ENCODE measurements around the gene CNTFR.

CNTFR gene

GRCh38 chr9:34590381-34591247 lies 1.1 kb upstream of the CNTFR start:
- no peak for DNase-seq (ENCODE audit: low read depth, low spot score)

GRCh38 chr9:34588671-34589635 lies 571 bp downstream of the CNTFR start:
- DNase-seq (ENCODE audit: low read depth, low spot score), result no peak

DNA sequence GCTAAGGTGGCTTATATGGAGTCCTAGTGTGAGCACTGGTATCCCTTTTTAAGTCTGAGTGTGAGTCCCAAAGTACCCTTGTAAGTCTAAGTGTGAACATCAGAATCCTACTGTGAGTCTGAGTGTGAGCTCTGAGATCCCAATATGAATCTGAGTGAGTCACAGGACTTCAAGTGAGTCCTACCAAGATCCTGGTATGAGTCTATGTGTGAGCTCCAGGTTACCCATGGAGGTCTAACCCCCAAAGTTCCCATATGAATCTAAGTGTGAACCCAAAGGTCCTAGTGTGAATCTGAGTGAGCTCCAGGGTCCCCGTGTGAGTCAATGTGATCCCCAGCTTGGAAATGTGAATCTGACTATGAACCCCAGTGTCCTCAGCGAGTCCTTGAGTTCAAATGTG lies 2.3 kb downstream of the CNTFR start:
- no peak for DNase-seq (ENCODE audit: low read depth, low spot score)

GRCh38 chr9:34585946-34586669 lies 3.4 kb downstream of the CNTFR start:
- no peak for DNase-seq (ENCODE audit: low read depth, low spot score)

DNA sequence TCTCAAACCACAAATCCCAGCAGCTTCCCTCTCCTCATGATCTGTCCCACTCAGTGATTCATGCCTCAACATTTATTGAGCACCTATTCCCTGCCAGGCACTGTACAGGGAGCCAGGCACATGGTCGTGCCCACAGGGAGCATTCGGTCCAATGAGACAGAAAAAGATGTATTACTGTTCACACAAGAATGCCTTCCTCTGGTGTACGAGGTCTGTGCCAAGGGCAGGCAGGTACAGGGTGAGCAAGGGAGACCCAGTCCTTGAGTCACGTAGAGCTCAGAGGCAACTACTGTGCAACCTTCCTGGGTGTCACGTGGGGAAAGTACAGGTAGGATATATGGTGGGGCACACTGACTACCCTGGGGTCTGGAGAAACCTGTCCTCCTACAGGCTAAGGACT lies 4.6 kb downstream of the CNTFR start:
- no peak for DNase-seq (ENCODE audit: low read depth, low spot score)

DNA sequence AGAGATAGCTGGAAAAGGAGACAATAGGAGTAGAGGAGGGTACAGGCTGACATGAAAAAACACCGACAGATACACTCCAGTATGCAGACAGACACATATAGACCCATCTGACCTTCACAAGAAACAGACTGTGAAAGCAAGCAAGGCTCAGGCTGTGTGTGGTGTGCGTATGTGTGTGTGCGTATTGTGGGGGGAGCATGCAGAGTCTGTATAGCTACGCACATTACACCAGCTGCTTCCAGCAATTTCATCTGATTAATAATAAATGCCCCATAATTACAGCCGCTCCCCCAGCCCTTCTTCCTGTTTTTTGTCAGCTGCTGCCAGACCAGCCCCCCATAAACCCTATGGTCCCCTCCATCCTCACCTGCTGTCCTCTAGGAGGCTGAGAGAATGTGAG lies 6.7 kb downstream of the CNTFR start:
- no peak for DNase-seq (ENCODE audit: low read depth, low spot score)

GRCh38 chr9:34581318-34581717 lies 8.2 kb downstream of the CNTFR start:
- no peak for DNase-seq (ENCODE audit: low read depth, low spot score)

DNA sequence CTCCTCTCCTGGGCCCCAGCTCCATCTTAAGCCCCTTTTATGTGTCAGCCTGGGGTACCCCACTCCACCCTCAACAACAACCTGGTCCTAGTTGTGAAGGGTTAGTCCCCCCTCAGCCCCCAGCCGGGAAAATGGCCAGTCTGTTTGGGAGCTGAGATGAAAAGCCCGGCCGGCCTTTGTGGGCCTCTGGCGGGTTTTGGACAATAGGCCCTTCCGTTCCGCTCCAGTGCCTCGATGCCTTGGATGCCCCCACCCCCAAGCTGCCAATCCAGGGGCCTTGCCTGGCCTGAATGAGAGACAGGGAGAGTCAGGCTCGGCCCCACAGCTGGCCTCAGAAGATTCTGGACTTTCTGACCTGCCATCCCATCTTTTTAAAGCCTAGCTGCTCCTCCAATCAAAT lies 9.2 kb downstream of the CNTFR start:
- no peak for DNase-seq (ENCODE audit: low read depth, low spot score)

GRCh38 chr9:34579808-34580163 lies 9.7 kb downstream of the CNTFR start:
- DNase-seq (ENCODE audit: low read depth, low spot score), result no peak

DNA sequence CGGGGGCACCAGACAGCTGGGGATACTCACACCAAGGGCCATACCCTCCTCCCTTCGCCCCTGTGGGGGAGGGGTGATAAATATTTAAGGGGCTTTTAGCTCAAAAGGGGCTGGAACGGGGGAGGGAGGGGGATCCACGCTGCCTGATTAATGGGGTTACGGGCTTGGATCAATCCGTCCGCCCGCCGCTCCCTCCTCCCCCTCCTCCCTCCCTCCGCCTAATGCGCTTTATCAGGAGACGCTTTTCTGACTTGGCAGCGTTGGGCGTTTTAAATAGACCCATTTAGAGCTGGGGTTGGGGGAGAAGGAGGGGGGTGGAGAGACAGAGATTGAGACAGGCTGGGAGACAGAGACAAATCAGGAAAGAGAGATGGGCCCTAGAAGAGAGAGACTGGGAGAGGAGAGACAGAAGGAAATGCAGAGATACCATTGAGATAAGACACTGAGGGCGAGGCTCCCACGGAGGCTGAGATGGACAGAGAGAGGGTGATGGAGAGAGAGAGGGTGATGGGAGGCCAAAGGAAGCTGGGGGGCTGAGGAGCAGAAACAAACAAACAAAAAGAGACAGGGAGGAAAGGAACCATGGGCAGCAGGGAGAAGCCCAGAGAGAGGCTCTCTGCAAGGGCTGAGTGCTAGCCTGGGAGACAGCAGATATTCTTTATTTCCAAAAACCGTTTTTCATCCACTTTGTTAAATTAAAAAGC lies 10.3 kb downstream of the CNTFR start:
- no peak for DNase-seq (ENCODE audit: low read depth, low spot score)

DNA sequence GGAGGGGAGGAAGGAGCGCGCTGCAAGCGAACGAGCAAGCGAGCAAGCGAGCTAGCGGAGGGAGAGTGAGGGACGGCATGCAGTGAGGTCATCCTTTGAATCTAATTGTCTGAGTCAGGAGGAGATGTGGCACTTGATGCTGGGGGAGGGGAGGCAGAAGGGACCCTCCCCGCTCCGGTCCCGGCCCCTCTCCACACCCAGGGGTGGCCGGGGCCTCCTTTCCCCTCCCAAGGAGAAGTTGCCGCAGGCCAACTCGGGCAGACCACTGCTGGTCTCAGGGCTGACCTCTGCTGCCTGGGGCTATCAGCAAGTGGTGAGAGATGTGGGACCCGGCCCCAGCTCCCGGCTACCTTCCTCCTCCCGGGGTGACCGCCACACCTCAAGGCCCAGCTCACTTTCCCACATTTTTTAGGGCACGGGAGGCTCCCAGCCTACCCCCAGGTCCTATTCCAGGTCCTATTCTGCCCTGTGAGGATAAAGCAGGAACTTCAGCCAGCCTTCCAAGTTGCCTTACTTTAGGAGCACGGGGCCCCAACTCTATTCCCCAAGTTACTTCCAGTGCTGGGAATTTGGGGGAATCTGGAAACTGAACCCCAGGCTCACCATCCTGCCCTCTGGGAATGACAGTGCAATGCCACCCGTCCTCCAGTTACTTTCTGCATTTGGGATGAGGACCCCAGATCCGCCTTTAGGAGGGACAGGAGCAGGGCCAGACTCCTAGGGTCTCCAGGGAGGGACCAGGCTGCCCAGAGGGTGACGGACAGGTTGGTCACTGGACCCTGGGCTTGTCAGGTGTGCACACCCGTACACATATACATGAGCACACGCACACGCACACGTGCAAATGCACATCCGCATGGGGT lies 11.1 kb downstream of the CNTFR start:
- DNase-seq (ENCODE audit: low read depth, low spot score), result no peak

DNA sequence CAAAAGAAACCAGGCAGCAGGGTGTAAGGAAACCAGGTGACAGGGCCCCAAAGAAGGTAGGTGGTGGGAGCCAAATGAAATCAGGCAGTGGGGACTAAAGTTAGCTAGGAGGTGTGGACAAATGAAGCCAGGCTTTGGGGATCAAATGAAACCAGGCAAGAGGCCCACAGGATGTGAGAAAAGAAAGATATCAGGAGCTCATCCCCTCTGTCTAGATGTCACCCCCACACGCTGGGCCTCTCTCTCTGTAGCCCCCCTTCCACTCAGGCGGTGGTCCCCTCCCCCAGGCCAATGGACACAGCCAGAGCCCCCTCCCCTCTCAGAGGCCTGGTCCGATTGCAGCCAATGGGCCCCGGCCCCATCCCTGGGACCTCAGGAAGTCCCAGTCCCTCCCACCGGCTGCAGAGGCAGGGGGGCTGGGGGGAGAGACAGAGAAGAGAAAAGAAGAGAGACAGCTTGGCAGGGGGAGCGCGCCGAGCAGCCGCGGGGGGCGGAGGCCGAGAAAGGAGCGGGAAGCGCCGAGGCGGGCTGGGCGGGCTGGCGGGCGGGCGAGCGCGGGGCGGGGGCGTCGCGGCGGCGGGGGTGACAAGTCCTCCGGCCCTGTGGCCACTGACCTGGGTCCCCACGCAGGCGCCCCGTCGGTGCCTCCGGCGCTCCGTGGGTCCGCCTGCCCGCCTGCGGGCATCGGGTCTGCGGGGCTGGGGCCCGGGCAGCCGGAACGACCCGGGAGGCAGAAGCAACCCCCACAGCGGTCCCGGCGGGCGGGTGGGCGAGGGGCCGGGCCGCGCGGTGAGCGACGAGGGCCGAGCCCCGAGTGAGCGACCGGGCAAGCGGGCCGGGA lies 11.9 kb downstream of the CNTFR start:
- DNase-seq (ENCODE audit: low read depth, low spot score), result no peak

- DNase-seq (ENCODE audit: low read depth, low spot score), result no peak
These were observed 12.7 kb downstream of the CNTFR start for GRCh38 chr9:34576597-34577399.

DNA sequence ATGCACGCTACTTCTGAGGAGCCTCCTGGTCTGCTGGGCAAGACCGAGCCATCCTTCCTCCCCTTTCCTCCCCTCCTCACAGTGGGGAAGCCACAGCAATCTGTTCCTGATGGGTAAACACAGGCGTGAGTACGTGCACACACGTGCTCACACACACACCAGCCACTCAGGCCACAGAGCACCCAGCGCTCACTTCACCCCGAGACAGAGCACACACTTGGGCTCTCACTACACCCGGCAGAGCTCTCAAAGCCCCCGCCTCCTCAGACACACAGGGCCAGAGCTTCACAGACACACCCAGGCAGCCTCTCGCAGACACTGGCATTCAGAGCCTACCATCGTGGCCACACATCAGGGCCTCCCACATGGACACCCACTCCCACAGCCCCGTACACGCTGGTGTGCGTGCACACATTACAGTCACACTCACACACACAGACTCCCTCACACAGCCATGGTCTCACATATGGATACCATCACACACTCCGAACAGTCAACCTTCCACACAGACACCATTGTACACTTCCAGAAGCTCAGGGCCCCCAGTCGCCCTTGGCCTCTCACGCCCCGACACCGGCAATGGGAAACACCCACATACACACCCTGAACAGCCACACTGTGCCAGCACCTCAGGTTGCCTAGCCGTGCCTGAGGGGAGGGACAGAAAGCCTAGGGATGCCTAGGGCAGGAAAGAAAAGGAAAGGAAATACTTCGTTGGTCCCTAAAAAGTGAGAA lies 13.5 kb downstream of the CNTFR start:
- no peak for DNase-seq (ENCODE audit: low read depth, low spot score)

DNA sequence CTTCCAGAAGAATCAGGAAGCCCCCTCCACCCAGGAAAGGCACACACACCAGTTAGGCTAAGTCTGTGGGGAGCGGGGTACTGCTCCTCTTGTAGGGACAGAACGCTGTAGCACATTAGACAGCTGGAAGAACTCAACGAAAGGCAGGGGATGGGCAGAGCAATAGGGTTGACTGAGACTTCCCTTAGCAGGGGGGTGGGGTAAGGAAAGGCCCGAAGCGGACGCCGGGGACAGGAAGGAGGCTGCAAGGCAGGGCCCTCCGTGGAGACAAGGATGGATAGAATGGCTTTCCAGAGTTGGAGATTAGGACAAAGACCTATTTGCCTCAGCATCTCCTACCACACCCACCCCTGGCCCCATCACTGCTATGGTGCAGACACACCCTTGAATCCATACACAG lies 14.3 kb downstream of the CNTFR start:
- DNase-seq (ENCODE audit: low read depth, low spot score), result no peak

DNA sequence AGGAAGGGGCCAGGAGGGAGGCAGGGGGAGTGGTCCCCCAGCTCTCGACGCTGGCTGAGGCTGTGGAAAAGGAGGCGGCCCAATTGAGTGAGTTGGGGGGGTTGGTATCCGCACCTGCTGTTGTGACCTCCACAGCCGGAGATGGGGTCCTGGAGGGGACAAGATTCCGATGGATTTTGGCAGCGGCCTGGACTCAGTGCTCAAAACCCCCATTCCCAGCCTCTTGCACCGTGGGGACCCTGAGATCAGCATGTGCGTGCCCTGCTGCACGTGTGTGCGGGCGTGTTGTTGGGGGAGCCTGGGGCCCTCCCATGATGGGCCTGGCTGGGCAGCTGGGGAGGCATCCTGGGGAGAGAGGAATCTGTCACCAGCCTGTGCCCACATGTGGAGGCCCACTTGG lies 15.0 kb downstream of the CNTFR start:
- DNase-seq (ENCODE audit: low read depth, low spot score), result no peak

DNA sequence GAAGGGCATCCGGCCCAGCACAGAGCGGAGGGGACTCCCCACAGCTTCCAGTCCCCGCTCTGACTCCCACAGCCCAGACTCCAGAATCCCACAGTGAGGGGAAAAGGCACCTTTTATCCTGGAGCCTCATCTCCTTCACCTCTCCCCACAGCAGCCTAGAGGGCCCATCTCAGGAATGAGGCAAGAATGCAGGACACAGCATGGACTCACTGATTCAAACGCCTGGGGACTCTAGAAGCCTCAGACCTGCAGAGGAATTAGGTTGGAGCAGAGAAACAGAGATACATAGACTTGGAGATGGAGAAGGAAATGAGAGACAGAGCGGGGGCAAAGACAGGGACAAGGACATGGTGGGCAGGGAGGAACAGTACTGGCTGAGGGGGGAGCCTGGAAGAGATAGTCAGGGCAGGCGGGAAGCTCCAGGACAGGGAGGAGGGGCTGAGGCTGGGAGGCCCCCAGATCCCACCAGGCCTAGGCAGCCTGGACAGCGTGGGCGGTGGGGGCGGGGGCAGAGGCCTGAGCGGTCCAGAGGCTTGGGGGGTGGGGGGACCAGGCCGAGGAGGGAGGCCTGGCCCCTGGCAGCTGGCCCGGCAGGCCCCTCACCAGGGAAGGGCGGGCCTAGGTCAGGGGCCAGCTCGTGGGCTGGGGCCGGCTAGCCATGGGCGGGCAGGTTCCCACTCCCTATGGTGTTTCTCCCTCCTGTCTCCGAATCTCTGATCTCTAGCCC lies 15.8 kb downstream of the CNTFR start:
- no peak for DNase-seq (ENCODE audit: low read depth, low spot score)
